C4-2B (cell line): ENCODE data around the gene SIGLEC7.

Experiments used
- ZFX ChIP-seq: fragments of 450-650 bp; IDR thresholded peaks from 2 replicates; pipeline ENCODE4 v1.6.1; 2017
- TF ChIP-seq, protein P1 (sequence below): fragments of 450-650 bp; conservative IDR thresholded peaks from 2 replicates; pipeline ENCODE4 v1.5.1; 2017; ENCODE audit warnings: mild to moderate bottlenecking

DNA sequence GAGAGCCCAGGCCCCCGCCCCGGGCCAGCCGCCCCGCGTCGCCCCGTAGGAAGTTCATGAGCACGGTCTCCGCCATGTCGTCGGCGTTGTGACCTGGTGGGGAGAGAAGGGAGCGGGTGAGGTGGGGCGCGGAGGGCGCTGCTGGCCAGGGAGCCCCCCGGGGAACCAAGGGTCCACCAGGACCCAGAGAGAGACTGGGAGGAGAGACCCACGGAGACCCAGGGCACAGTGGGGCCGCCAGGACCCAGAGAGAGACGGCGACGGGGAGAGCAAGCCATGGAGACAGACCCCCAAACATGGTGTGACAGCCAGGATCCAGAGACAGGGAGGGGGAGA, 43.1 kb upstream of the SIGLEC7 start:
- TF ChIP-seq, protein P1, sequence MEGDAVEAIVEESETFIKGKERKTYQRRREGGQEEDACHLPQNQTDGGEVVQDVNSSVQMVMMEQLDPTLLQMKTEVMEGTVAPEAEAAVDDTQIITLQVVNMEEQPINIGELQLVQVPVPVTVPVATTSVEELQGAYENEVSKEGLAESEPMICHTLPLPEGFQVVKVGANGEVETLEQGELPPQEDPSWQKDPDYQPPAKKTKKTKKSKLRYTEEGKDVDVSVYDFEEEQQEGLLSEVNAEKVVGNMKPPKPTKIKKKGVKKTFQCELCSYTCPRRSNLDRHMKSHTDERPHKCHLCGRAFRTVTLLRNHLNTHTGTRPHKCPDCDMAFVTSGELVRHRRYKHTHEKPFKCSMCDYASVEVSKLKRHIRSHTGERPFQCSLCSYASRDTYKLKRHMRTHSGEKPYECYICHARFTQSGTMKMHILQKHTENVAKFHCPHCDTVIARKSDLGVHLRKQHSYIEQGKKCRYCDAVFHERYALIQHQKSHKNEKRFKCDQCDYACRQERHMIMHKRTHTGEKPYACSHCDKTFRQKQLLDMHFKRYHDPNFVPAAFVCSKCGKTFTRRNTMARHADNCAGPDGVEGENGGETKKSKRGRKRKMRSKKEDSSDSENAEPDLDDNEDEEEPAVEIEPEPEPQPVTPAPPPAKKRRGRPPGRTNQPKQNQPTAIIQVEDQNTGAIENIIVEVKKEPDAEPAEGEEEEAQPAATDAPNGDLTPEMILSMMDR, result no peak
- no peak for TF ChIP-seq ZFX
